ENCODE results near the gene KHDRBS2.

DNA sequence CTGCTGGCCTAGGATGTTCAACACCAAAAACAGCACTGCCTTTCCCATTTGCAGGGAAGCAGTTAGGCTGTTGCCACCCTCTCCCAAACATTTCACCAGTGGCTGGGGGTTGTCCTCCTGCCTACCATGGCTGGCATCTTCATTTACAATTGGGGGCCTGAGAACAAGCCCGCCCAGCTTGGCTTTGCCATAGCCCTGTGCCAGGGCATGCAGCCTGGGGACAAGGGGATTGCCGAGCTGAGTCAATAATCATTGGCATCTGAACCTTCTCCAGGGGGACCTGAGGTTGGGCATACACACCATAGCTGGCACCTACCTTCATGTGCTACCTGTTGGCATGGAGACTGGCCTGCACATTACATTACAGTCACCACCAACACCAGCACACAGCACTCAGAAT, 345.1 kb downstream of the KHDRBS2 start:
- TF ChIP-seq, protein P1, sequence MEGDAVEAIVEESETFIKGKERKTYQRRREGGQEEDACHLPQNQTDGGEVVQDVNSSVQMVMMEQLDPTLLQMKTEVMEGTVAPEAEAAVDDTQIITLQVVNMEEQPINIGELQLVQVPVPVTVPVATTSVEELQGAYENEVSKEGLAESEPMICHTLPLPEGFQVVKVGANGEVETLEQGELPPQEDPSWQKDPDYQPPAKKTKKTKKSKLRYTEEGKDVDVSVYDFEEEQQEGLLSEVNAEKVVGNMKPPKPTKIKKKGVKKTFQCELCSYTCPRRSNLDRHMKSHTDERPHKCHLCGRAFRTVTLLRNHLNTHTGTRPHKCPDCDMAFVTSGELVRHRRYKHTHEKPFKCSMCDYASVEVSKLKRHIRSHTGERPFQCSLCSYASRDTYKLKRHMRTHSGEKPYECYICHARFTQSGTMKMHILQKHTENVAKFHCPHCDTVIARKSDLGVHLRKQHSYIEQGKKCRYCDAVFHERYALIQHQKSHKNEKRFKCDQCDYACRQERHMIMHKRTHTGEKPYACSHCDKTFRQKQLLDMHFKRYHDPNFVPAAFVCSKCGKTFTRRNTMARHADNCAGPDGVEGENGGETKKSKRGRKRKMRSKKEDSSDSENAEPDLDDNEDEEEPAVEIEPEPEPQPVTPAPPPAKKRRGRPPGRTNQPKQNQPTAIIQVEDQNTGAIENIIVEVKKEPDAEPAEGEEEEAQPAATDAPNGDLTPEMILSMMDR (IDR thresholded peaks at IDR 0.05) = no peak
- TF ChIP-seq POLR2A (IDR thresholded peaks at IDR 0.05) = no peak

Measured in thyroid gland (tissue), 4 donors.